Lower leg skin (tissue), 4 donors: ENCODE results near the gene CRACR2B. TPM values are rescaled to one million over a fixed set of nuclear protein-coding genes. Genes with fewer than 3 reads are reported as not detected.

Experiments
- DNase-seq, 2 donors: peaks; one replicate each; pipeline ENCODE4 v3.0.0-alpha.2; 2019; ENCODE audit warnings: low spot score in 2 of 2
- H3K4me3 ChIP-seq: fragments of 200-600 bp; sonication (generic); 2 replicates; pipeline ENCODE4 v1.5.1; 2017; ENCODE audit warnings: mild to moderate bottlenecking, low read depth; ENCODE audit not compliant: poor library complexity, severe bottlenecking
- POLR2A ChIP-seq, 2 donors: fragments of 450-650 bp; IDR thresholded peaks; one replicate each; pipeline ENCODE4 v1.6.1; 2016 to 2017; ENCODE audit warnings: antibody characterized with exemption in 2 of 2, mild to moderate bottlenecking in 1 of 2, moderate library complexity in 1 of 2
- WGBS, 2 donors: methylation state at CpG; one replicate each; pipeline ENCODE4 v1.1.5; 2018; 5-methylcytosine and 5-hydroxymethylcytosine counted together
- intact Hi-C: fragments of 100-400 bp; cut with DNase I; formaldehyde crosslinking; loops from one replicate; pipeline ENCODE4 v1.15.0; 2023; ENCODE audit warnings: low total_unique reads
- total RNA-seq, 4 donors: library from RNA; depleted of rRNA; stranded (reverse); fragments of >200 nt; gene quantifications; one replicate each; pipeline ENCODE4 v1.1.0, GENCODE V29; 2016
- TF ChIP-seq, protein P1 (sequence below), 3 donors: fragments of 450-650 bp; IDR thresholded peaks; one replicate each; pipeline ENCODE4 v1.5.1; 2016; ENCODE audit warnings: antibody characterized with exemption in 3 of 3, mild to moderate bottlenecking in 3 of 3, moderate library complexity in 2 of 3

Gene CRACR2B
- total RNA-seq, 4 donors from 2014 or later = 14.5 to 47.9 (median 32.3) TPM

DNA sequence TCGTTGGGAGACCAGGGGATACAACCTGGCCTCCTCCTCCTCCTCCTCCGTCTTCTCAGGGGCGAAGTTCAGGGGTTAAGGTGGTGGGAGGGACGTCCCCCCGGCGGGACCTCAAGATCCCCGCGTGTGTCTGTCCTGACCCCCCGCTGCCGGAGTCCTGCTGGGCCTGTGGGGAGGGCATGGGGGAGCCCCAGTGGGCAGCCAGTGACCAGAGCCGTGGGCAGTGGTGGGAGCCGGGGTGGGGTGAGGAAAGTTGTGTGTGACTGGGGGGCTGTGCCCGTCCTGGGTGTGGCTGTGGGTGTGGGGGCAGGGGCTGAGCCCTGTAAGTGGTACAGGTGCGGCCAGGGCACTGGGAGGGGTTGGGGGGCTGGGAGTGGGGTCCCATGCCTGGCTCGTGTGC lies 25.0 kb downstream of the CRACR2B start:
- no peak for TF ChIP-seq POLR2A (IDR thresholded peaks at IDR 0.05)
- TF ChIP-seq, protein P1, sequence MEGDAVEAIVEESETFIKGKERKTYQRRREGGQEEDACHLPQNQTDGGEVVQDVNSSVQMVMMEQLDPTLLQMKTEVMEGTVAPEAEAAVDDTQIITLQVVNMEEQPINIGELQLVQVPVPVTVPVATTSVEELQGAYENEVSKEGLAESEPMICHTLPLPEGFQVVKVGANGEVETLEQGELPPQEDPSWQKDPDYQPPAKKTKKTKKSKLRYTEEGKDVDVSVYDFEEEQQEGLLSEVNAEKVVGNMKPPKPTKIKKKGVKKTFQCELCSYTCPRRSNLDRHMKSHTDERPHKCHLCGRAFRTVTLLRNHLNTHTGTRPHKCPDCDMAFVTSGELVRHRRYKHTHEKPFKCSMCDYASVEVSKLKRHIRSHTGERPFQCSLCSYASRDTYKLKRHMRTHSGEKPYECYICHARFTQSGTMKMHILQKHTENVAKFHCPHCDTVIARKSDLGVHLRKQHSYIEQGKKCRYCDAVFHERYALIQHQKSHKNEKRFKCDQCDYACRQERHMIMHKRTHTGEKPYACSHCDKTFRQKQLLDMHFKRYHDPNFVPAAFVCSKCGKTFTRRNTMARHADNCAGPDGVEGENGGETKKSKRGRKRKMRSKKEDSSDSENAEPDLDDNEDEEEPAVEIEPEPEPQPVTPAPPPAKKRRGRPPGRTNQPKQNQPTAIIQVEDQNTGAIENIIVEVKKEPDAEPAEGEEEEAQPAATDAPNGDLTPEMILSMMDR (IDR thresholded peaks at IDR 0.05) = no peak
- intact Hi-C loops = no loop called here
- no peak for DNase-seq
- no peak overlapping the region for H3K4me3 ChIP-seq
- 85 to 91% methylated on average over 13 to 15 of the region's 15 CpGs for WGBS, 2 donors

- intact Hi-C loops = no loop called here
- H3K4me3 ChIP-seq = no peak overlapping the region
- WGBS, 2 donors = 90 to 94% methylated on average over 21 to 27 of the region's 27 CpGs
- TF ChIP-seq, protein P1 (IDR thresholded peaks at IDR 0.05) = no peak
- TF ChIP-seq POLR2A (IDR thresholded peaks at IDR 0.05) = no peak
- no peak for DNase-seq
These were observed 26.1 kb downstream of the CRACR2B start for GRCh38 chr11:853682-854448.

GRCh38 chr11:854601-855329 lies 27.0 kb downstream of the CRACR2B start:
- no peak for TF ChIP-seq POLR2A (IDR thresholded peaks at IDR 0.05)
- TF ChIP-seq, protein P1 (IDR thresholded peaks at IDR 0.05) = no peak
- no peak overlapping the region for H3K4me3 ChIP-seq
- 77 to 84% methylated on average over 14 to 18 of the region's 20 CpGs for WGBS, 2 donors
- DNase-seq = no peak
- intact Hi-C loops = no loop called here

DNA sequence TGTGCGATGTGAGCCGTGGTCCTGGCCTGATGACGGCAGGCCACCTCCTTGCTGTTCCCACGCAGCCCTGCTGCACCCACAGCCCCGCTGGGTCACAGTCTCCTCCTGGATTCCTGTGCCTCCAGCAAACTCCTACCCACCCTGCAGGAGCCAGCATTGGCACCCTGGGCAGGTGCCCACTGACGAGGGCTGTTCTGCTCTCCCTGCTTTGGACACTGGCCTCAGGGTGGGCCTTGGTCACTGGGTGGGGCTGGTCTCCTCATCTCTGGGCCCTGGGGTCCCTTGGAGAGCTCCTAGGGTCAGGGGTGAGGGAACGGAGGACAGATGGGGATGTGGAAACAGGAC lies 27.6 kb downstream of the CRACR2B start:
- TF ChIP-seq, protein P1 (IDR thresholded peaks at IDR 0.05) = no peak
- no peak for TF ChIP-seq POLR2A (IDR thresholded peaks at IDR 0.05)

DNA sequence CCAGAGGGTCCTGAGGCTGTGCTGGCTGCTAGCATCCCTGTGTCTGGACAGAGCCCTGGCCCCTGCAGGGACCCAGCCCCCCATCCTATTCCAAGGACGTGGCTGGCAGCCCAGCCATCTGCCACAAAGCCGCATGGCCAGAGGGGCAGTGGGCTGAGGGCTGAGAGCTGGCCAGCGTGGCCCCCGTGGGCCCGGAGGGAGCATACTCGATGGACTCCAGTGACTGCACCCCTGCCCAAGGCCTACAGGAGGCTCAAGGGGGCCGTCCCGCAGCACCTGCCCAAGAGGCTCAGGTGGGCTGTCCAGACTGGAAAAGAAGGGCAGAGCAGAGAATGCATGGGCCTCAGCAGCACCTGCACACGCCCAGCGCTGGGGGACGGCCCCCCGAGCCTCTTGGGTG lies 28.1 kb downstream of the CRACR2B start:
- WGBS, 2 donors = 84 to 90% methylated on average over 4 to 12 of the region's 12 CpGs
- TF ChIP-seq, protein P1 (IDR thresholded peaks at IDR 0.05) = no peak
- TF ChIP-seq POLR2A (IDR thresholded peaks at IDR 0.05) = no peak
- H3K4me3 ChIP-seq = no peak overlapping the region
- intact Hi-C loops = no loop called here
- no peak for DNase-seq

More for the DNA sequence above, 27.6 kb downstream of the CRACR2B start:
- intact Hi-C loops = no loop called here
- DNase-seq = no peak
- H3K4me3 ChIP-seq = no peak overlapping the region
- 81 to 89% methylated on average over 7 of the region's 7 CpGs for WGBS, 2 donors
